ENCODE measurements around the gene BUD13.
A peak's percentile ranks its signal among the peaks of the same experiment; 100 is the strongest.
"Not testable (repeated sequence)": the region's sequence is repeated elsewhere in the genome, so short reads cannot be mapped to it uniquely, and the experiment has no call there.

Gene BUD13

GRCh38 chr11:116792144-116792868 lies 19.5 kb upstream of the BUD13 start:
- DNase-seq (ENCODE audit: low read depth) = no peak

DNA sequence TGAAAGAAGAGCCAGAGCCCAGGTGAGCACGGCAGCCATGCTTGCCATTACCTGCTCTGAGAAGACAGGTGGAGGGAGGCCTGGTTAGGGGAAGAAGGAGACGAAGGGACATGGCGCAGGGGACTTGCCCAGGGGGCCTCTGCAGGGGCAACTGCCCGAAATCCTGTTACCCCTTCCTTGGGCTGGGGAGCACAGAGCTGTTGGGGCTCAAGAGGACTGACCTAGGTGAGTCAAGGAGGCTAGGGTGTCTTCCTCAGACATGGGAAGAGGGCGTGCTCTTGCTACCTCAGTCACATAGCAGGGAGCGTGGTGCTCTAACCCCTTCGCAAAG lies 19.0 kb upstream of the BUD13 start, which contains the start of gene APOA5:
TSS of gene APOA5 (minus strand) at position 67 of the 331 bp plus-strand sequence. CDS start at position 48, 19 bp downstream.
- no peak for DNase-seq (ENCODE audit: low read depth)

DNA sequence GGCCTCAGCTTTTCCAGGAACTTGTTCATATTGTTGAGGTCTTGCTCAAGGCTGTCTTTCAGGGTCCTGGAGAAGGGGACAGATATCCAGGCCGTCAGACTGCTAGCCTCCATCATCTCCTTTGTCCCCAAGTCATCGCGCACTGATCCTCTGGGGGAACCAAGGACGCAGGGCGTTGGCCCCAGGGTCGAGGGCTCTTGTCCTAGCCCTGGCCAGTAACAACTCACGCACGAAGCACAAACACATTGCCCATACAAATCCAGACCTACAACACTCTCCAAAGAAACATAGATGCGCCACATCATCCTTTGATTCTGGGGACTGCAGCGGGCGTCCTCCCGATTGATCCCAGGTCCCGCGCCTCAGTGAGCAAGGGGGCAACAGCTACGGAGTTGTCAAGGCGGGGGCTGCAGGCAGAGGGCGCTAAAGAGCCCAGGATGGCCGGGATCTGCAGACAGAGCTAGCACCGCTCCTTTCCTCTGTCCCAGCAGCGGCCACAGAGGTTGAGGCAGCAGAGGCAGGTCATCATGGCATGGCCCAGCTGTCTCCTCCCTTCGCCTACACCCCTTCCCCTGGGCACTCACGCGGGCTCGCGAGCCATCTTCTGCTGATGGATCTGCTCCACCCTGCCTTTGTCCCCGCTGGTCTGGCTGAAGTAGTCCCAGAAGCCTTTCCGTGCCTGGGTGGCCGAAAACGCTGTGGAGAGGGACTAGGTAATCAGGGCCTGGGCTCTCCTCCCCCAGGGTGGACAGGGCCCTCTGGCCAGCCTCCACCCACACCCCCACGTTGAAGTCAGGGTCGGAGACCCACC lies 18.4 kb upstream of the BUD13 start:
- peak; percentile 62 for DNase-seq (ENCODE audit: low read depth)

GRCh38 chr11:116790167-116791001 lies 17.6 kb upstream of the BUD13 start:
- DNase-seq (ENCODE audit: low read depth) = no peak

GRCh38 chr11:116788975-116789374 lies 16.2 kb upstream of the BUD13 start:
- no peak for DNase-seq (ENCODE audit: low read depth)

- no peak for DNase-seq (ENCODE audit: low read depth)
Observed at GRCh38 chr11:116788534-116788933, 15.7 kb upstream of the BUD13 start.

- DNase-seq (ENCODE audit: low read depth) = peak; percentile 74
Observed at GRCh38 chr11:116787786-116788486, 15.1 kb upstream of the BUD13 start, which contains the start of gene ZPR1. TSS of gene ZPR1 (minus strand) at chr11:116788023. CDS start at chr11:116787990, 33 bp downstream.

DNA sequence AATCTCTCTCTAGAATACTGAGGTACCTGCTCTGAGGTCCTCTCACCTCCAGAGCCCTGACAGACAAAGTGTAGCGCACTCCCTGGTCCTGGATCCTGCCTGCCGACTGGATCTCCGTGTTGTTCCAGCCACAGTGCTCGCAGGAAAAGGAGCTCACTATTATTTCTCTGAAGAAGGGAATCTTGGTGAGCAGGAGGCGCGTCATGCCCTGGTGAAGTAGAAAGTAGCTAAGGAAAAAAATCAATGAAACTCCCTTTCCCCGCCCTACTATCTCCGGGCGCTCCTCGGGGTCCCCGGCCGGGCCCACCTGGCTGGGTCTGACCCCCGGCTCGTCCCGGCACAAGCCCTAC lies 14.6 kb upstream of the BUD13 start:
- no peak for DNase-seq (ENCODE audit: low read depth)

- DNase-seq (ENCODE audit: low read depth) = no peak
Observed at GRCh38 chr11:116786966-116787365, 14.2 kb upstream of the BUD13 start.

- no peak for DNase-seq (ENCODE audit: low read depth)
Observed at GRCh38 chr11:116786326-116786725, 13.5 kb upstream of the BUD13 start.

GRCh38 chr11:116782728-116783127 lies 9.9 kb upstream of the BUD13 start:
- no peak for DNase-seq (ENCODE audit: low read depth)

GRCh38 chr11:116778556-116778955 lies 5.8 kb upstream of the BUD13 start:
- DNase-seq (ENCODE audit: low read depth) = no peak

GRCh38 chr11:116777056-116777455 lies 4.3 kb upstream of the BUD13 start:
- DNase-seq (ENCODE audit: low read depth) = no peak

GRCh38 chr11:116776522-116776984 lies 3.8 kb upstream of the BUD13 start:
- DNase-seq (ENCODE audit: low read depth) = no peak

- DNase-seq (ENCODE audit: low read depth) = no peak
Observed at GRCh38 chr11:116775975-116776374, 3.2 kb upstream of the BUD13 start.

DNA sequence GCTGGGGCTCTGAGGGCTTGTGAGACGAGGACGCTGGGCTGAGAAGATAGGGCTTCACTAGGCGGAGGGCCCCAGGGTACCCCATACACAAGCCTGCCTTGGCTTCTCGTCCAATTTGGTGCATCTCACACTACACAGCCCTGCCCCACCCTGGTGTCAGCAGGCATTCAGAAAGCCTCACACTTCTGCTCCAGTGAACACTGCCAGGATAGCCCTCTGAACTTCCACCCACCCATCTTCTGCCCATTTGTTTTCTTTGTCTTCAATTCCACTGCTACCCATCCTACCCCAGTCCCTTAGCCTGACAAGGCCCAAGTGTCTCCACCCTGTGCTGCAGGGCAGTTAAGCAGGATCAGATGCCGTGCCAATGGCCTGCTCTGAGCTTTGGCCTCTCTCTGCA lies 1.9 kb upstream of the BUD13 start:
- no peak for DNase-seq (ENCODE audit: low read depth)

- DNase-seq (ENCODE audit: low read depth) = no peak
Observed at GRCh38 chr11:116773203-116774097, 663 bp upstream of the BUD13 start.

DNA sequence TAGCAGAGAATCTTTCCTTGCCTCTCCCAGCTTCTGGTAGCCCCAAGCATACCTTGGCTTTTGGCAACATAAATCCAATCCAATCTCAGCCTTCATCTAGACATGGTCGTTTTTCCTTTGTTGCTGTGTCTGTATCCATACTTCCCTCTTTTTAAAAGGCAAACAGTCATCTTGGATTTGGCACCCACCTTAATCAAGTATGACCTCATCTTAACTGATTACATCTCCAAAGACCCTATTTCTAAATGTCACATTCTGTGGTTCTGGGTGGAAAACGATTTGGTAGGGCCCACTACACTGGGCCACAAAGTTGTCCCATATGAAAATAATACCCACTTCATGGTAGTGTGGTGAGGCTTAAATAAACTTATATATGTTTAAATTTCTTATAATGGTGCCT lies 852 bp downstream of the BUD13 start:
- DNase-seq (ENCODE audit: low read depth) = no peak

GRCh38 chr11:116762132-116762531 lies 10.7 kb downstream of the BUD13 start:
- no peak for DNase-seq (ENCODE audit: low read depth)

DNA sequence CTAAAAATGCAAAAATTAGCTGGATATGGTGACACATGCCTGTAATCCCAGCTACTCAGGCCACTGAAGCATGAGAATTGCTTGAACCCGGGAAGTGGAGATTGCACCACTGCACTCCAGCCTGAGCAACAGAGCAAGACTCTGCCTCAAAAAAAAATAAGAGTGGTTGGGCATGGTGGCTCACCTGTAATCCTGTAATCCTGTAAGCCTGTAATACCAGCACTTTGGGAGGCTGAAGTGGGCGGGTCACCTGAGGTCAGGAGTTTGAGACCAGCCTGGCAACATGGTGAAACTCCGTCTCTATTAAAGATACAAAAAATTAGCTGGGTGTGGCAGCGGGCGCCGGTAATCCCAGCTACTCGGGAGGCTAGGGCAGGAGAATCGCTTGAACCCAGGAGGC lies 16.7 kb downstream of the BUD13 start:
- DNase-seq (ENCODE audit: low read depth) = not testable (repeated sequence)

Measured in stimulated activated CD8-positive, alpha-beta memory T cell treated with anti-CD3 and anti-CD28 coated beads, Interleukin-7, amount 100 ng/mL, for 24 hours (primary cell).